GM19463 (cell line): ENCODE results near the gene NALCN.
"Not testable (repeated sequence)": the region's sequence is repeated elsewhere in the genome, so short reads cannot be mapped to it uniquely, and the experiment has no call there.

ENCODE experiments used
- ATAC-seq: cut with Tn5 transposase; IDR thresholded peaks from one replicate; pipeline ENCODE4 v1.9.1; 2021; ENCODE audit warnings: mild to moderate bottlenecking, moderate library complexity; ENCODE audit not compliant: unreplicated experiment

The NALCN gene

DNA sequence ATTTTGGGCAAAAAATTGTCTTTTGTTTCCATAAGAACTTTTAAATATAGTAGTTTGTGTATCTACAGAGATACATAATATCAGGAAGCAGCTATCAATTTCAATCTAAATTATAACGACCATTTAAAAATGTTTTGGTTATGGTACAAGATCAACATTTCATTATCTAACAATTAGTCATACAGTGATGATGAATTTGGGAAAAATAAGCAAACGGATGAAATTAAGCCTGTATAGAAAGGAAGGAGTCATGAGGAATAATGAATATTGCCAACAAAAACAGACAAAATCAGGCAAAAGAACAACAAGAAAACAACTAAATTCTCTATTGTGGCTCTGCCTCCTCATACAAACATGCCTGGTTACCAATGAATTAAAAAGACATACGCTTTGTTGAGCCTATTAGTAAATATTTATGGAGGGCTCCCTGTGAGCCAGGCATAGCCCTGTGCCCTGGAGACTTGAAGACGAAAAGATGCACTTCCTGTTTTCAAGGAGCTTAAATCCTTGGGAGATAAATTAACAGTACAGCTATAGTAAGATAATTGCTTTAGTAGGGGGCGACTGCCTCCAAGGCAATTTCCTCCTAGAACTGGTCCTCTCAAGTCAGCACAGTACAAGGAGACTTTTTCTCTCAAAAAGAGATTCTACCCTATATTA lies 73.0 kb downstream of the NALCN start:
- no peak for ATAC-seq

DNA sequence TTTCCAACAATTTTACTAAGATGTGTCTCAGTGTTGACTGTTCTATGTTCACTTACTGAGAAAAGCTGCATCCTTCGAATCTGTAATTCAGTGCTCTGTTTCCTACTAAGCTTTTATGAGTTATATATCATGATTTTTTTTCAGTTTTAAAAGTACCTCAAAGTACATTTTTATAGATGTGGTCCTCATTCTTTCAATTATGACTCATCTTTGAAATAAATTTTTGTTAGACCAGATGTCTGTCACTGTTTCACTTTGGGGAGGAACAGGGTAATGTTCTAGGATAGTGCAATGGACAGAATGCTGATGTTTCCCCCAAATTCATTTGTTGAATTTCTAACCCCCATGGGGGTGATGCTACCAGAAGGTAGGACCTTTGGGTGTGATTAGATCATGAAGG lies 74.8 kb downstream of the NALCN start:
- no peak for ATAC-seq

DNA sequence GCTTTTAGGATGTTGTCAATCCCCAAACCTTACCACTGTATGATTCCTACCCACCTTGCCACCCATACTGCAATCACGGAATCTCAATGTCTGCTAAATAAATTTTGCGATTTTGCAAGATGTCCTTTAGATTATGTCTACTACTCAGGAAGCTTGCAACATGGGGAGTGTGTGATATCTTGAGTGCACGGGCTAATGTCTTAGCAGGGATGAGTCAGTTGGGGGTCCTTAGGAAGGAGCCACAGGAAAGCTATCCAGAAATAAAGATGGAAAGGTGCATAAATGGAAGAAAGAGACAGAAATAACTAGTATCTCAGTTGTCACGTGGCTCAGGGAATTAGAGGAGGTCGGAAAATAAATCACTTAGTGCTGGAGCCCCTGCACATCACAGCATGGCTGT lies 77.1 kb downstream of the NALCN start:
- ATAC-seq: no peak

DNA sequence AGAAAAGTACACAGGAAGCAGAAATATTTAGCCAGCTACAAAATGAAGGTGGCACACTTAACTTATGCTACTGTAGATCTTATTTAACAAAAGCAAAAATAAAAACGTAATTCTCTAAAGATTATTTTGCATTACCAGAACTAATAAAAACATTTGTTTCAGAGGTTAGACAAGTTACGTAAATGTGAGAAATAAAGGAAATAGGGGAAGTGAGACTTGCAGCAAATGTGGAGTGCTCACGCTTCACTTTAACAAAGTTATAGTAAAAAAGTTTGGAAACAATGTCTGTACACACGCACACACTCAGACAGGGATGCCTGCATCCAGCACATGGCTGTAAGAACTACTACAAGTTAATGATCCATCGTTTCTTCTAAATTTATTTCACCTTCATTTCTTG lies 83.7 kb downstream of the NALCN start:
- no peak for ATAC-seq

DNA sequence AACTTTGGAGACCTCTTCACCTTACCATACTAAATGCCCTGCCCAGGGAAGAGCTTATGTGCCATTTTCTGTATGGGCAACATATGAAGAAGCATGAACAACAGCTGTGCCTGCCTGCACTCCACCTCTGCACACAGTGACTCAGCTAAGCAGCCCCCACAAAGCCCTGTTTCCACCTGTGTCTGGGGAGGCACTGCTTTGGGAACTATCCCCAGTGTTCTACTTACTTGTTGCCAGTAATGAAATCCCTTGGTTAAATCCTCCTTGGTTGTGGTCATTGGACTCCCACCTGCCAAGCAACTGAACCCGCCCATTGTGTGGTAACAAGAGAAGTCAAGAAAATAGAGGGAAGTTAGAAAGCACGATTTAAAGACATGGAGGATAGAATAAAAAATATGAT lies 84.6 kb downstream of the NALCN start:
- ATAC-seq: no peak

DNA sequence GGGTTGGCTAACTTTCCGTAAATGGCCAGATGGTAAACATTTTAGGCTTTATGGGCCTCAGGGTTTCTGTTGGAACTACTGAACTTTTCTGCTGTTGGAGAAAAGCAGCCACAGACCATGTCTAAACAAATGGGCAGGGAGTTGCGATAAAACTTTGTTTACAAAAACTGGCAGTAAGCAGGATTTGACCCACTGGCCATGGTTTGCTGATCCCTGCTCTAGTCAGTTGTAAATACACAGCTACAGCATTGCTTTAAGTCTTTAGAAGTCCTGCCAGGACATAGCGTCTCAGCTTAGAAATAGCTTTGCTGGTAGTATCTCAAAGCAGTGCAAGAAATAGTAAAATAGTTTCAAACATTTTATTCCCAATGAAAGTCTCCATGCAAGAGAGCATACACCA lies 88.4 kb downstream of the NALCN start:
- ATAC-seq: no peak

DNA sequence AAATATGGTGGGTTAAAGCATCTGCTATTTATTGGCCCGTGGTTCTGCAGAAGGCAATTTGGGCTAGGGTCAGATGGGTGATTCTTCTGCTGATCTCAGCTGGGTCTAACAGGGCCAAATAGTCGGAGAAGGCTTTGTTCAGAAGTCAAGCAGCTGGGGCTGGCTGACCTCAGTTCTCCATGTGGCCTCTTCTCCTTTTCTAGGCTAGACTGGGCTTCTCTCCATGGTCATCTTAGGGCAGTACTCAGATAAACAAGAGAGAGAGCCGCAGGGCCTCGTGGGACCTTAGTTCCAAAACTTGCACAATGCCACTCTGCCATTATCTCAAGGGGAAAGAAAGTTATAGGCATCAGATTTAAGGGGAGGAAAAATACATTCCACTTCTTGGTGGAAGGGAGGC lies 89.6 kb downstream of the NALCN start:
- ATAC-seq: no peak

DNA sequence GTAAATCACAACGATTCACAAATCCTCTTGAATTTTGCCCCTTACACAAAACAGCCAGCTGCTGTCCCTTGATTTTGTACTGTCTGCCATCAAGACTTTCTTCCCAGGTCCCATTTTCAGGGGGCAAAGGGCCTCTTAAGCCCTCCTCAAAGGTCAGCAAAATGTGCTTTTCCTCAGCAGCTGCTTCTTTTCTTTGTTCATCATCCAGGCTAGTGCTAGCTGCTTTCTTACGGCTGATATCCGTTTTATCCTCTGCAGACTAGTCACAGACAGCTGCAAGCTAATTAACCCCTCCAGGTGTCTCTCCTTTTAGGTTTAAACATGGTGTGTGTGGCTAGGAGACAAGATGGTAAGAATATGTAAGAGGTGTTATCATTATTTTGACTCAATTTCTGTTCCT lies 90.9 kb downstream of the NALCN start:
- no peak for ATAC-seq

DNA sequence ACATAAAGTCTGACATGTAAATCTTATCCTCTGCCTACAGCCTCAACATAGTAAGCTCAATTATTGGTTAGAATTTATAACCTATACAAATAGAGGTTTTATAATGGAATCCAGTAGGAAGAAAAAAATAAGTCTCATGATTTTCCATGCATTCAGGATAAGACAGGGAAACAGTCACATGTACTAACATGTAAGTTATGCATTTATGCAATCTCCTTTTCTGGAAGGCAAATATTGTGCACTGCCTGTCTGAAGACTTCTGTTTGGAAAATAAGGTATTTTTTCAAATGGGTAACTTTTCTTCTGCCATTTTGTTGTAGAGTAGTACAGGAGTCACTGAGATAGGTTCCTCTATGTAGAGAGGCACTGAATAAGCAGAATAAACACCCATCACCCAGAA lies 92.7 kb downstream of the NALCN start:
- no peak for ATAC-seq

DNA sequence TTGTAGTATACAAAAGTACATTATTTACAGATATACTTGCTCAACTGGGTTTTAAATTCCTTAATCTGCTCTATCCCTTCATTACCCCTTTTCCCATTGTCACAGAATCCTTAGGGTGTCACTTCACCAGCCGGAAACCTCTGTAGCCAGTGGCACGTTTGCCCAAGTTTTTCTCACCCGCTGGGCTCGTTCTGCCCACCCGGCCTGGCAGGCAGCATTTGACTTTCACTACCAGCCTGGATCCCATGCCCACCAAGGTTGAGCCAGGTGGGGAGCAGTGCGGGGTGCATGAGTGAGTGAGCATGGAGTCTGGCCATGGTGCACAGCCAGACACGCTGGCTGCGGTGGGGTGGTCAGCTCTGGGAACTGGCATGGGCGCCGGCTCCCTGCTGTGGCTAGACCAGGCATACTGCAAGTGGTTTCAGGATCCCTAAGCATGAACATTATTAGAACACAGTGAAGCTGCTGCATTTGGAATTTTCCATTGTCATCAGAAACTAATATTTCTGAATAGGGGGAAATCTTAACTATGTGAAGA lies 98.3 kb downstream of the NALCN start:
- no peak for ATAC-seq

DNA sequence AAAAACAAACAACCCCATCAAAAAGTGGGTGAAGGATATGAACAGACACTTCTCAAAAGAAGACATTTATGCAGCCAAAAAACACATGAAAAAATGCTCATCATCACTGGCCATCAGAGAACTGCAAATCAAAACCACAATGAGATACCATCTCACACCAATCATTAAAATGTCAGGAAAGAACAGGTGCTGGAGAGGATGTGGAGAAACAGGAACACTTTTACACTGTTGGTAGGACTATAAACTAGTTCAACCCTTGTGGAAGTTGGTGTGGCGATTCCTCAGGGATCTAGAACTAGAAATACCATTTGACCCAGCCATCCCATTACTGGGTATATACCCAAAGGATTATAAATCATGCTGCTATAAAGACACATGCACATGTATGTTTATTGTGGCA lies 102.8 kb downstream of the NALCN start:
- not testable (repeated sequence) for ATAC-seq

DNA sequence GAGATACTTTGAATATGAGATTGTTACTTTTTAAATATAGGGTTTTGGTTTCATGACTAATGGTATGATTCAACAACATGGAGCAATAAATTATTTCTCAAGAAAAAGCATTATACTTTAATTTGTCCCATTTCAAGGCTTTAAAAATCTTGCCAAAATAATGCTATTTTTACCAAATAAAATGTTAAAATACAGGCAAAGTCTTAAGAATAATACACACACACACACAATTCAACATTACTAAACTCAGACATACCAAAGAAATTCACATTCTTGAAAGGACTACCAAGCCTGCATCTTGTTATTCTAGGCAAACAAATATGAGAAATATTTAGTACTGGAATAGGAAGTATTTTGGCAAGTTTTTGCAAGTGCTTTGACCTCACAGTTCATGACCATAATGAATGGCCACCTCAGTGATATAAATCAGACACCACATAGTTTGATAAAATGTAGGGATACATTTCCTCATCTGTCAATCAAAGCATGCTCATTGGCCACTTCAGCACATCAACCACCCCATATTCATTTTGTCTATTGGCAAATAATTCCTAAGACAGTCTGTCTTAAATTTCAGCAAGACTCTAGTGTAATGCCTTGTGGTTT lies 107.2 kb downstream of the NALCN start:
- no peak for ATAC-seq

DNA sequence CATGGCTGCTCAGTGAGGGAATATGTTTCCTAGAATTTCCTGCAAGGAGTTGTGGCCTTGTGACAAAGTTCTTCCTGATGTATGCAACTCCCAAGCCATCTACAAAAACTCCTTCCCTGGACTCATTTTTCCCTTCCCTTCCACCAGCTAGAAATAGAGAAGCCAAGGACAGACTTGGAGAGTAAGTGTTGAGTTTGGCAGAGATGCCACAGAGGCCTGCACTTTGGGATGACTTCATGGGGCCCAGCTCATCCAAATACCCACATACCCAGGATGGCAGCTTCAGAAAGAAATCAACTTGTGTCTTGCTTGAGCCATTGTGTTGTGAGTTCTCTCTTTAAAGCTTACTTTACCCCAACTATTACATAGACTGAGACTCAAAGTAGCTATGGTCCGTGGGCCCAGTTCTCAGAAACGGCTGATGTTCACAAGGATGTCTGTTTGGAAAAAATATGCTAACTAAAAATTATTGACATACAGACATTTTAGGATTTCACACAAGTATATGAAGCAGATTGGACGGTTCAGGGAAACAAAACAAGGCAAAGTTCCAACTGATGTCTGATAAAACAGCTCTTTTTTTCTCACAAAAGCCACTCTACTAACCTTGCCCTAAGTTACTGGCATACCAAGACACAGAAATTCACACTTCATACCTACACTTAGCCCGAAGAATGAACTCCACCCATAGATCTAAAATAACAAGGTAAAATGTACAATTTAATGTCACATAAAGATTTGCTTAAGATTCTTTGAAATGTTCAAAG lies 107.9 kb downstream of the NALCN start:
- ATAC-seq: no peak

DNA sequence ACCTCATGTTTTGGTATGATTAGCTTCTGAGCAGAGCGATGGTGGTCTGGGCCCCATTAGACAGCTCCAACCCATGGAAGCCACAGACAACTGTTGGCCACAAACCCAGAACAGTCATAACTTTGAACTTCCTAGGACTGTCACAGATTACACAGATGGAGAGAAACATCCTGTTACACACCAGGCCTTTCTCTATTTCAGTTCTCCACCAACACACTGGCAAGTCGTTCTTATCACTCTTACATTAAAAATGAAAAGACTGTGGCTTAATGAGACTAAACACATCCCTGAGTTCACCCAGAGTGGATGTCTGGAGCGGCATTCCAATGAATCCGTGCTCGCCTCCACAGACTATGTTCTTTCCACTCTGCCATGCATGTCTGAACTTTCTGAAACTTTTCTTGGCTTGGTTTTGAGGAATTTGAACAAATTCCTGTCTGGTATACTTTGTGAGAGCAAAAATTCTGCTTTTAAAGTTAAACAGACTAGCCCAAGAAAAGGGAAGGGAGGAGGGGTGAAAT lies 109.1 kb downstream of the NALCN start:
- ATAC-seq: no peak

DNA sequence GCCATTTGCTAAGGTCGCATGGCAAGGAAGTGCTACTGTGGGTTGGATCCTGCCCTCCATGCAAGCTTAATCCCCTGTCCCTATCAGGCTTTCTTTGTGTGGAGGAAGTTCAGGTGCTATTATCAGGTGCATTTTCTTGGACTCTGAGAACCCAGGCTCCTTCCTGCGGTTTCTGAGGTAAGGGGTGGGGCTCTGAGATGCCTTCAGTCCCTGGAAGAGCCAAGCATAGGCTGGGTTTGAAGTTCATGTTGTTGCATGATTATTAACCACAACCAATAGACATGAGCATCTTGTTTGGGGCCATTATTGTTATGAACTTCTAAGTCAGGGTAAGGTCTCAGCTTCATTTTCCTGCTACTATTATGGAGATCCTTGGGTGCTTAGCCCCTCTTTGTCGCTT lies 109.5 kb downstream of the NALCN start:
- no peak for ATAC-seq

DNA sequence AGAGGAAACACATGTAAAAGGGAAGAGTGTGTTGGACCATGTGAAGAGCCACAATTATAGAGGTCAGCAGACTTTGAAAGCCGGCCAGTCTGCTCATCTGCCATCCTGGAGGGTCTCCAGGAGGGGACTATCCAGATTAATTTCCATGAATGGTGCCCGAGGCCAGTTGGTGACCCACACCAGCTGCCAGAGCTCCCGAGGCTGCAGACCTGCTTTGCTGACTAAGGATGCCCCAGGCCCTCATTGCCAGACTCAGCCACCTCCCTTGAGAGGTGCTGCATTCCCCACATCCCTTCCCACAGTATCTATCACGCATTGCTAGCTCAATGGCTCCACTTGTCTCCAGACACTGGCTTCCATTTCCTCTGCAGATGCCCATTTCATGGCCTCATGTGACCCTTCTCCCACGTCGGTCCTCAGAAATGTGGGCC lies 110.3 kb downstream of the NALCN start:
- no peak for ATAC-seq

DNA sequence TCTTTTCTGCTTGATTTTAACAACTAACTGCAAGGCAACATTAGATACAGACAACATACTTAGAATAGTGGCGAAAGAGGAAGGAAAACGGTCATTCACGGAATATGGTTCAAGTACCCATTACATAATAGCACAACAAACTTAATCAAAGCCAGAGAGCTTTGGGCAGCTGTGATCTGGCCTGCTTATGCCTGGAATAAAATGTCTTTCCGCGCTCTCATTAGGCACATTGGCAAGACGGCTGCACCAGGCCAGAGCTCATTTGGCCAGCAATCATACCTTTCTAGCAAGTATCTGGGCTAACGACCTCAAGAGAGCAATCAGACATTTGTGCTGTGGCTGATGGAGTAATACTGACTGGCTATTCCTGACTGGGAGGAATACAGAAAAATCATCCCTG lies 112.8 kb downstream of the NALCN start:
- ATAC-seq: no peak

DNA sequence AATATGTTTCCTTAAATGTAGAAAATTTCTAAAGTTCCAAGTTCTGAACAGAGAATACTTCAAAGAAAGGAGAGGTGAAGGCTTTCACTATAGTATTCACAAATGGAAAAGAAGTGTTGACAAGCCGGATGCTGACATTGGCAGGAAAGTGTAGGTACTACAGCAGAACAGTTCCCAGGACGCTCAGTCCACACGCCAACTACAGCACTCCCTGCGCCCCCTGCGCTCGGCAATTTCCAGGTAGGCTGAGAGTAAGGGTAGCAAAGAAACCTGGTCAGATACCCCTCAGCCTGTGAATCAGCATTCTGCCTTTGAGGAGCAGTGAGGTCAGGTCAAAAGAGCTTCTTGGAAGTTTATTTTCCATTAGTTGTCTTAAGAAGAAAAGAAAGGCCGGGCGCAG lies 115.3 kb downstream of the NALCN start:
- no peak for ATAC-seq

DNA sequence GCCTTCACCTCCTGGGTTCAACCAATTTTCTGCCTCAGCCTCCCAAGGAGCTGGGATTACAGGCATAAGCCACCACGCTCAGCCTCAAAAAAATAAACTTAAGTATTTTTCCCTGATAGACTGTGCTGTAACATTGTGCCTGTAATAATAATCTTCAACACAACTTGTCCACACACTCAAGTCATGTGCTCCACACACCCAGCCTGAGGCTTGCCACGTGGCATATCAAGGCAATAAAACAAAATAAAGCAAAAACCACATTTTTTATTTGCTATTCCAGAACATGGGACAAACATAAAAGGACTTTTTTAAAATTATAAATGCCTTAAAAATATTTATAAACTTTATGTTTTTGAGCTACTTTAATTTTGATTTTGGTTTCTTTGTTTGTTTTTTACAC lies 115.8 kb downstream of the NALCN start:
- ATAC-seq: no peak

DNA sequence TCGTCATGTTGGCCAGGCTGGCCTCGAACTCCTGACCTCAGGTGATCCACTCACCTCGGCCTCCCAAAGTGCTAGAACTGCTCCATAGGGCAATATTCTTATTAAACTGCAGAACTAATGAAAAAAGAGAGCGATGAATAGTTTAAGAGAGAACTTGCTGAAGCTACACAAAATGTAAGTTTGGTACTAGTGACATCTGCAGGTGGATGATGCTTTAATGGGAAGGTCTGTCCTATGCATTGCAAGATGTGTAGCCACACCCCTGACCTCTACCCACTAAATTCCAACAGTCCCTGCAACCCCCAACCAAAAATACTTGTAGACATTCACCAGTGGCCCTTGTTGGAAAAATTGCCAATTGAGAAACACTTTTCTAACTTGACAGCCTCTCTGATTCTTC lies 117.8 kb downstream of the NALCN start:
- no peak for ATAC-seq

DNA sequence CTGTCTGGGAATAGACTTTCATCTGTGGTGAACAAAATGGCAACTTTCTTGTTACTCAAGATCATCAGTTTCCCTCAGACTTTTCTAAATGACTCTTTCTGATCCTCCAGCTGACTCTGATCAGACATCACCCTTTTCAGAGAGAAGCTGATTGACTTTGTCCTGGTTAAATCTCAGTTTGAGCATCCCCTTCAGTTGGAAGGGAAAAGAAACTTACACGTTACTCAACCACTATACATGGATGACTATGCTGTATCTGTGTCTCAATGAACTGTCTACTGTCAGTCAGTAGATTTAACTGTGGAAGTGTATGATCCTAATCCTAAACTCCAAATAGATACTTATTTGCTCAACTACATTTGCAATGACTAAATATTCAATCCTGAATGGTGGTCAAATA lies 118.5 kb downstream of the NALCN start:
- ATAC-seq: no peak

DNA sequence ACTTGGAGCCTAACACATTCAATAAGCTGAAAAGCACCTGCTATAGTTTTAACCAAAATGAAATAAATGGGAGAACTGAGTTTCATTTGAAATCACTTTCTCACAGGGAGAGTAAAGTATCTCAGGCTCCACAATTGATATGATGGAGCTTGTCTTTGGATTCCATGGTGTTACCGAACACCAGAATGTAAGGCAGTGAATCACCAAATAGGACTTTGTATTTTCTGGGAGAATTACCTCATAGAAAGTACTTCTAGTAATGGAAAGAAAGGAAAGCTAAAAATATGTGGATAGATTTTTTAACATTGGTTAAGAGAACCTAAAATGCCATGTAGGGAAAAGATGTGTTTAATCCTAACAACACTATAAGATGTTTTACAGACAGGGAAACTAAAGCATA lies 123.6 kb downstream of the NALCN start:
- no peak for ATAC-seq
